ENCODE measurements around the gene TAB2. TPM values are rescaled to one million over a fixed set of nuclear protein-coding genes. Genes with fewer than 3 reads are reported as not detected.

TAB2 gene
- total RNA-seq, 1 experiment from 2014 or later: 56.7 TPM

DNA sequence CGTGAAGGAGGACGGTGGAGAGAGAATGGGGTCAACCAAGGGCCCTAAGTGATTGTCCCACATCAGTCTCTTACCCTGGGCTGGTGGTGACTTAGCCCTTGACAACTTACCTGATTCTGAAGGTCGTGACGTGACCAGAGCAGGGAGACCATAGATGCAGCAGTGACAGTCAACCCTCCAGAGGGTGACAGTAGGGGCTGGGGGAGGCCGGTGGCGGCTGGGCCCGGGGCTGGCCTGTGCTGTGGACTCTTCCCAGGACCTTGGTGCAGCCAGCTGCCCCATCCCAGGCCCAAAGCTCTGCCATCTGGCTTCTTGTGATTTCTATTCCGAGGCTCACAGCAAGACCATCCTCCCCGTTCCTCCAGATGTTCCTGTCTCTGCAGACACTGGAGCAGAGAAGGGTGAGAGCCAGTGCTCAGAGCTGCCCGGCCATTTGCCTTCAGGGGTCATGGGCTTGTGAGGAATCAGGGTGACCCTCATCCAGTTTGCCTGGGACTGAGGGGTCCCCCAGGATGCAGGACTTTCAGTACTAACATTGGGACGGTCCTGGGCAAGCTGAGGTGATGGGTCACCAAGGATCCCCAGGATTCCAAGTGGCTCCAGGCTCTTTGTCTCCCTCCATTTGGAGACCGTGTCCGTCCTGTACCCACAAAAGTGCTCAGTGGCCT lies 118.5 kb downstream of the TAB2 start:
- no TSS peak for BruUV-seq (replicated peaks)
- Histone ChIP-seq H3K4me1 (ENCODE audit: control insufficient read depth in 1 of 2, insufficient read depth in 2 of 2, low read length in 2 of 2) (peaks cover 0 to 7% of the 10 kb centered on the region in 2 experiments; a peak in 2 of 4 replicates), H3K36me3 (ENCODE audit: control insufficient read depth in 1 of 2, insufficient read depth in 2 of 2, low read length in 2 of 2) (no peaks in the 10 kb centered on the region), H2AFZ (ENCODE audit: low read depth, low read length, poor library complexity, severe bottlenecking) (no peak overlapping the region), H3K9me3 (ENCODE audit: control insufficient read depth in 1 of 2, insufficient read depth in 1 of 2, low read depth in 1 of 2, low read length in 2 of 2) (no peaks in the 10 kb centered on the region), H3K27ac (ENCODE audit: low read depth, low read length) (no peak overlapping the region), H3K79me2 (ENCODE audit: insufficient read depth, low read length) (no peaks in the 10 kb centered on the region), H3K4me2 (ENCODE audit: low read length) (no peak overlapping the region), H3K9ac (ENCODE audit: low read length) (no peak overlapping the region), H3K27me3 (ENCODE audit: insufficient read depth, low read length) (no peaks in the 10 kb centered on the region), H3K9me2 (ENCODE audit: insufficient read depth) (no peaks in the 10 kb centered on the region), H4K20me1 (ENCODE audit: insufficient read depth) (no peaks in the 10 kb centered on the region), H3K4me3 (replicated peaks in 1 of 2; ENCODE audit: low read depth in 1 of 2, low read length in 2 of 2) (no peak overlapping the region)
- ATAC-seq (no peak), DNase-seq (ENCODE audit: low read depth, low spot score) (no peak)
- intact Hi-C loops (cut with micrococcal nuclease): no loop called here
- TF ChIP-seq SIN3A (IDR thresholded peaks at IDR 0.05; ENCODE audit: low read depth) (no peak), EZH2phosphoT487 (IDR thresholded peaks at IDR 0.05; ENCODE audit: borderline replicate concordance) (no peak), ATF3 (IDR thresholded peaks at IDR 0.05) (no peak), CEBPB (IDR thresholded peaks at IDR 0.05; ENCODE audit: low read depth) (no peak), ZBTB33 (IDR thresholded peaks at IDR 0.05; ENCODE audit: extremely low read depth, insufficient replicate concordance, low read length) (no peak), ELF1 (IDR thresholded peaks at IDR 0.05; ENCODE audit: borderline replicate concordance, low read depth) (no peak), RAD21 (IDR thresholded peaks at IDR 0.05; ENCODE audit: low read depth) (no peak), POLR2A (IDR thresholded peaks at IDR 0.05; ENCODE audit: borderline replicate concordance, extremely low read depth, insufficient read depth, insufficient read length) (no peak), JUND (IDR thresholded peaks at IDR 0.05) (no peak), EZH2 (IDR thresholded peaks at IDR 0.05) (no peak), SP1 (IDR thresholded peaks at IDR 0.05; ENCODE audit: low read depth) (no peak), POLR2AphosphoS5 (IDR thresholded peaks at IDR 0.05; ENCODE audit: low read depth, low read length) (no peak), ZFX (IDR thresholded peaks at IDR 0.05) (no peak)
- ChIA-PET POLR2A (no interaction called here), CTCF (no interaction called here), RAD21 (ENCODE audit: low non-redundant PET in 1 of 2, low total read pairs in 2 of 2, uncharacterized antibody in 2 of 2, unreplicated experiment in 2 of 2) (no interaction called here)

Measured in HCT116 (cell line).